ENCODE data around the gene MGAT5.
"Not testable (repeated sequence)": the region's sequence is repeated elsewhere in the genome, so short reads cannot be mapped to it uniquely, and the experiment has no call there.

MGAT5 gene

GRCh38 chr2:134468164-134468563 is 214.3 kb downstream of the MGAT5 start:
- no peak overlapping the region for H3K4me3 ChIP-seq (ENCODE audit: low read length)
- no peak for TF ChIP-seq ZNF274 (IDR thresholded peaks at IDR 0.05; ENCODE audit: low read depth, low read length)

DNA sequence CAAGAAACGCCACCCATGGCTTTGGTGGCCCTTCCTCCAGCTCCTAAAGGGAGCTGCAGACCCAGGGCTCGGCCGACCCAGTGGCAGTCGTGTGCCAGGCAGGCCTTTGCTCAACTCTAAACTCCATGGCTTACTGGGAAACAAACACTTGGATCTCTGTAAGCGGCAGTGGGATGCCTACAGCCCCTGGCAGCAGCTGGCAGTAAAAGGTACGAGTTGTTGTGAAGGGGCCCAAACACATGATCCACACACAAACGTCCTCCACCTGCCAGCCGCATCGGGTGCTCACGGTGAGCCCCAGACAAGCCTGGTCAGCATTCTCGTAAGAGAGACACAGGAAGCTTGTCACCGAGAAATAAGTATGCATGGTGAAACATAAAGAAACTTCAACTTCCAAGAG is 214.9 kb downstream of the MGAT5 start:
- no peak for TF ChIP-seq ZNF274 (IDR thresholded peaks at IDR 0.05; ENCODE audit: low read depth, low read length)

DNA sequence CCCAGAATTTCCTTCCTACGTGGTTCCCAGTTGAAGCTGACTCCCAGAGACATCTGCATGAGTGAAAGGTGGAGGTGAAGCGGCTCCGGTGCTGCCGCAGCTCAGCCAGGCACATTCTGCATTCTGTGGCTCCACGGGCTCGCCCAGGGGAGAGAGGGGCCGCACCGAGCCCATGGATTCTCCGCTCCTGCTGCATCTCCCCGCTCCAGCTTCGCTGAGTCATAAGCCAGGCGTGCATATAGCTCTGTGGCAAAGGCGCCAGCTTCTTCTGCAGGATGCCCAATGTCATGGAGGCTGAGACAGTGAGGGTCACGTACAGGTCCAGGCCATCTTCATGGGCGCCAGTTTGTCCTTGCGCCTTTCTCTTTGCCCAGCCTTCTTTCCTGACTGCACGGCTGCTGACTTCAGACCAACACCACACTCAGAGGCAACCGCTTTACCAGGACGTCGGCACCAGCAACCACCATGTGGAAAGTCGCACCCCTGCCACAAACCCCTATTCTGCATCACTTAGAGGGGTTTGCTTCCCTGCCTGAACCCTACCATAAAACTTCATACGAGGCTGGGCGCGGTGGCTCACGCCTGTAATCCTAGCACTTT is 215.7 kb downstream of the MGAT5 start:
- no peak for TF ChIP-seq ZNF274 (IDR thresholded peaks at IDR 0.05; ENCODE audit: low read depth, low read length)

More for the DNA sequence above, 214.9 kb downstream of the MGAT5 start:
- H3K4me3 ChIP-seq (ENCODE audit: low read length), result no peak overlapping the region

GRCh38 chr2:134470561-134471168 is 216.8 kb downstream of the MGAT5 start:
- no peak for TF ChIP-seq ZNF274 (IDR thresholded peaks at IDR 0.05; ENCODE audit: low read depth, low read length)

More for the DNA sequence above, 215.7 kb downstream of the MGAT5 start:
- H3K4me3 ChIP-seq (ENCODE audit: low read length), result no peak overlapping the region

DNA sequence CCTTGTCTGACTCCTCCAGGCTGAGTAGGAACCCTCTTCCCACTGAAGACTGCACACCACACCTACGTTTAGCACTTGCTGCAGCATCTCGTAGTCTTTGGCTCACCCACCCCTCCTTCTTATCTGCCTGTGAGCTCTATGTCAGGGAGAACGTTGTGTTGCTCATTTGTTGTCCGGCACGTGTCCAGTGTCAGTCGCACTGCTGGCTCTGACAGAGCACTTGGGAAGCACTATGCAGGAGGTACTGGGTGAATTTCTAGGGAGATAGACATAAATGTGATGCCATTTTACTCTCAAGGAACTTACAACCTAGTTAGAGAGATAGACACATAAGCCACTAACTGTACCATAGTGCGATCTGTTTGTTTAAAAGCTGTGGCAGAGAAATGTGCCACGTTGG is 223.1 kb downstream of the MGAT5 start:
- H3K4me3 ChIP-seq (ENCODE audit: low read length), result not testable (repeated sequence)

More at GRCh38 chr2:134470561-134471168, 216.8 kb downstream of the MGAT5 start:
- H3K4me3 ChIP-seq (ENCODE audit: low read length), result no peak overlapping the region

DNA sequence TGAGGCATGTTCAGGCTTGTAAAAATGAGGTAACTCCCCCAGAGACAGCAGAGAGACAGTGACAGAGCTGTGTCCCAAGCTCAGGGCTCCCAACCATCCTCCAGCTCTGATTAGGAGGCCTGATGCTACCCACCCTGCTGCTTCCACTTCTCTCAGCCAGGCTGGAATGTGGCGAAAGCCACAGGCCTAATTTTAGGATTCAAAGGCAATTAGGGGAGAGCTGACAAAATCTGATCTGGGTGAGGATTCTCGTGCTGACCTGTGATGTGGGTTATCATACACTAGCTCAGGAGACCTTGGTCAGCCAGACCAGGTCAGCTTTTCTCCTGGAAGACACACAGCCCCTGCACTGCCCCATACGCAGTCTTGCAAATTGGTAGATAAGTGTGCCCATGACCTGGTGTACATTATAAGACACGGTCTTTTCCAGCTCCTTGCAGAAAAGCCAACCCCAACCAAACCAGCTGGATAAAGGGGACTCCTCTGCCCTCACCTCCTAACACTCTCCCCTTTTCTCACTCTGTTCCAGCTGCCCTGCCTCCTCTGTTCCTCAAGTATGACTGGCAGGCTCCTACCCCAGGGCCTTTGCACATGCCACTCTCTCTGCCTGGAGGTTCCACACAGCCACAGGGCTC is 225.9 kb downstream of the MGAT5 start:
- TF ChIP-seq ZNF274 (IDR thresholded peaks at IDR 0.05; ENCODE audit: low read depth, low read length), result no peak
- H3K4me3 ChIP-seq (ENCODE audit: low read length), result no peak overlapping the region

DNA sequence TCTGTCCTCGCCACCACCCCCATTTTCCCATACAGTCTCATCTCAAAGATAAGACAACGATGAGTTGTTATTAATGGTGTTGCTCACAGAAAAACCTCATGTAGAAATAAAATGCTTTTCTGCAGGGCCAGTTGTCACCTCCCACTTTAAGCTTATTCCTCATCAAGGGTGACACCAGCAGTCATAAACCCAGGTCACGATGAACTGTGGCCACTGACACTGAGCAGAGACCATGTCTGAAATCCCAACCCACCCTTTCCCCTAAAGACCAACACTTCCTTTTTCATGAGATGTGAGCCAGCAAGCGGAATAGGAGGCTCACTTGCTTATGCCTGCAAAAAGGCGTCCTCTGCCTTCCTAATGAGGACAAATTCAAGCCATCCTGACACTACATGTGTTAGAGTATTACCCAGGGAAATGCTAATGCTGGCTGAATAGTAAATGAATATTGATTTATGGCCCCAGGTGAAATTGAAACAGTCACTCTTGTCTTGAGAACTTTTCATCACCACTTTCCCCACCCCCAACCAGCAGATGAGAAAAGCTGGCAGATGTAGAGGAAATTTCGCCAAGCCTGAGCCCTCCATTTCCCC is 228.4 kb downstream of the MGAT5 start:
- TF ChIP-seq ZNF274 (IDR thresholded peaks at IDR 0.05; ENCODE audit: low read depth, low read length), result no peak
- H3K4me3 ChIP-seq (ENCODE audit: low read length), result no peak overlapping the region

GRCh38 chr2:134482766-134483340 is 229.0 kb downstream of the MGAT5 start:
- TF ChIP-seq ZNF274 (IDR thresholded peaks at IDR 0.05; ENCODE audit: low read depth, low read length), result no peak
- no peak overlapping the region for H3K4me3 ChIP-seq (ENCODE audit: low read length)

DNA sequence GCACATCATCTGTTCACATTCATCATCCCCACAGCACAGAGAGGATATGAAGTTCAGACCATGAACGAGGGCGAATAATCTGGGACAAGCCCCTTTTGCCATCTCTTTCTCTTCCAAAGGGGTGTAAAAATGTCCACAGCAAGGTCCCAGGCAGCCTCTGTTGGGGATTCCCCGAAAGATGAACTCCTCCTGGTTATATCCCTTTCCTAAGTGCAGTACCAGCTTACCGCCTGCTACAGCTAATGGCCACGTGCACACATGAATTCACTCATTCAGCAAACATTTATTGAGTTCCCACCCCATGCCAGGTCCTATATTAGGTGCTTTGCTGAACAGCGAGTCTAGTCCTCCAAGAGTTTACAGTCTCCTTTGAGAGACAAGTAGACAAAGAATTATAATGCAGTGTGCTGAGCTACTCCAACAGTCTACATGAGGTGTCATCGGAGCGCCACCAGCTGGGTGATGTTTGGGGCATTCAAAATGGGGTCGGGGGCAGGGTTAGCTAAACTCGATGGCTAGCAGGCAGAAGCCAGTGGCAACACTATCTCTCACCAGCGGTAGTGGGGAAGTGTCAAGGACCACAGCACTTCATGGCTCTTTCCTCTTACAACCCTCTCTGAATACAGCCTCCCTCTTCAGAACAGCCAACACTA is 236.0 kb downstream of the MGAT5 start:
- no peak for TF ChIP-seq ZNF274 (IDR thresholded peaks at IDR 0.05; ENCODE audit: low read depth, low read length)
- no peak overlapping the region for H3K4me3 ChIP-seq (ENCODE audit: low read length)

- no peak for TF ChIP-seq ZNF274 (IDR thresholded peaks at IDR 0.05; ENCODE audit: low read depth, low read length)
- H3K4me3 ChIP-seq (ENCODE audit: low read length), result no peak overlapping the region
These were observed 236.7 kb downstream of the MGAT5 start for GRCh38 chr2:134490559-134490958.

GRCh38 chr2:134491022-134491421 is 237.2 kb downstream of the MGAT5 start:
- no peak for TF ChIP-seq ZNF274 (IDR thresholded peaks at IDR 0.05; ENCODE audit: low read depth, low read length)
- no peak overlapping the region for H3K4me3 ChIP-seq (ENCODE audit: low read length)

- TF ChIP-seq ZNF274 (IDR thresholded peaks at IDR 0.05; ENCODE audit: low read depth, low read length), result no peak
- no peak overlapping the region for H3K4me3 ChIP-seq (ENCODE audit: low read length)
These were observed 238.0 kb downstream of the MGAT5 start for GRCh38 chr2:134491771-134492441.

- no peak overlapping the region for H3K4me3 ChIP-seq (ENCODE audit: low read length)
- no peak for TF ChIP-seq ZNF274 (IDR thresholded peaks at IDR 0.05; ENCODE audit: low read depth, low read length)
These were observed 239.9 kb downstream of the MGAT5 start for GRCh38 chr2:134493797-134494196.

DNA sequence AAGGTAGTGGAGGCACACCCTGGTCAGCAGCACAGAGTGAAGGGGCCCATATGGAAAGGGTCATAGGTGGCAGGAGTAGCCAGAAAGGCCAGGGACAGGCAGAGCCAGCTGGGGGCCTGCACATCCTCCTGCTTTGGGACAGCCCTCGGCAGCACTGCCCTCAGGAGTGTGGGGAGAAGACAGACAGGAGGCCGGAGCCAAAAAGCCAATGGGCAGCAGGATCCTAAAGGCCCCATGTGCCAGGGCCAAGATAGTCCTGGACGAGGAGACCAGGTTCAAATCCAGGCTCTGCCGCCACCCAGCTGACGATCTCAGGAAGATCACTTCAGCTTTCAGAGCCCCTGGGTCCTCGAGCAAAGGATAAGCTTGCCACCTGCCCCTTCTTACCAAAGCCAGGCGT is 244.8 kb downstream of the MGAT5 start:
- H3K4me3 ChIP-seq (ENCODE audit: low read length), result no peak overlapping the region

More for the DNA sequence above, 244.8 kb downstream of the MGAT5 start:
- no peak for TF ChIP-seq ZNF274 (IDR thresholded peaks at IDR 0.05; ENCODE audit: low read depth, low read length)

Data from GM08714 (cell line).